NCI-H128 (cell line): ENCODE data around the gene HDC.

Source experiments
- DNase-seq: peaks from one replicate; lab custom pipeline; 2025; ENCODE audit not compliant: unreplicated experiment; lab: John Stamatoyannopoulos, UW

HDC gene

DNA sequence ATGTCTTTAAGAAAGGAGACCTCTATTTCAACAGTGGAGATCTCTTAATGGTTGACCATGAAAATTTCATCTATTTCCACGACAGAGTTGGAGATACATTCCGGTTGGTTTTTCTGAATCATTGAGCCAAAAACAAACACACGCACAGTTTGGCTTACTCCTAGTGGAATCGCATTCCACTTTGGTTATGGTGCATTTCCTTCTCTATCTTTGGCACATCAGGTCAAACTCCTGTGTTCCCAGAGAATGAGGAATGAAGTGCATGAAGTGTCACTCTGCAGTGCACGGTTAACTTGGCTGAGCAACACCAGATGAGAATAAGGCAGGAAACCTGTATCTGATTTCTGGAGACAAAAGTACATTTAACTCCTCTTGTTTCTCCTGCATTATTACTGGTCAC is 38.5 kb downstream of the HDC start:
- no peak for DNase-seq

DNA sequence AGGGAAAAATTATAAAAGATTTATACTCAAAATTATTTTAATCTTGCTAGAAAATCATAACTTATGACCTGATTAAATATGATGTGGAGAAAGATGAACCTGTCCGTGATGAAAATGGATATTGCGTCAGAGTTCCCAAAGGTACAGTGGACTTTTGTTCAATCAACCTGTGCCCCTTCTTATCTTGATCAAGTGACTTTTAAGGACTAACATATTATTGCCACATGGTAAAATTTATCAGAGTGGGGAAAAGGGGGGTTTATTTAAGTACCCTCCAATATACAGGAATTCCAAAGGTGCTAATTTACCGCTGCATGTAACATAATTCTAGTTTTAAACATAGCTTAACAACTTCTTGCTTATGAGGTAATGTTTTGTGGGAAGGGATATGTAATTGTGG is 39.6 kb downstream of the HDC start:
- no peak for DNase-seq

DNA sequence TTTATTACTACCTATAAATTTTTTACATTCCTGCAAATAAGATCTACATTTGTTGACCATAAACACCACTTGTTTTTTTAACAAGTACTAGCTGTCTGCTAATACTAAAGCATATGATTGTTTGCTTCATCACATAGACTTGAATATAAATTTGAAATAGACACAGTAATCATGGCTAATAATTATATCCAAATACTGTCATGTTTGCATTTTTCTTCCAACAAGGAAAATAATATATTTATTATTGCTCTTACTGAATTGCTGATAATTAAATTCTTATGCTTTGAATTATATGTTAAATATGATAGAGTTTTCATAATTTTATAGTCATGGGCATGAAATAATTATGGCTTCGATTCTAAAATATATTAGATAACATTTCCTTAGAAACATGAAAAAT is 40.5 kb downstream of the HDC start:
- DNase-seq: no peak

DNA sequence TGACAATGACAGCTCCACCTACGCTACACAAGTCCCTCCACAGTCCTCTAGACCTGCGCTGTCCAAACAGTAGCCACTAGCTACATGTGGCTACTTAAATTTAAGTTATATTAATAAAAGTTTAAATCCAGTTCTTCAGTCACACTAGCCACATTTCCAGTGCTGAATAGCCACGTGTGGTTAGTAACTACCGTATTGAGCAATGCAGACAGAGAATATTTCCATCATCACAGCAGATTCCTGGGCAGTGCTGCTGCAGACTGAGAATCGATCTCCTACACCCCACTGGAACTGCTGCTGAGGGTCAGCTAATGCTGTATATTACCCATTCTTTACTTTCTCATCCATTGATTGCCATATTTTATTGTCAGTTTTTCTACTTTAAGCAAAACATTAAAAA is 40.9 kb downstream of the HDC start:
- no peak for DNase-seq

DNA sequence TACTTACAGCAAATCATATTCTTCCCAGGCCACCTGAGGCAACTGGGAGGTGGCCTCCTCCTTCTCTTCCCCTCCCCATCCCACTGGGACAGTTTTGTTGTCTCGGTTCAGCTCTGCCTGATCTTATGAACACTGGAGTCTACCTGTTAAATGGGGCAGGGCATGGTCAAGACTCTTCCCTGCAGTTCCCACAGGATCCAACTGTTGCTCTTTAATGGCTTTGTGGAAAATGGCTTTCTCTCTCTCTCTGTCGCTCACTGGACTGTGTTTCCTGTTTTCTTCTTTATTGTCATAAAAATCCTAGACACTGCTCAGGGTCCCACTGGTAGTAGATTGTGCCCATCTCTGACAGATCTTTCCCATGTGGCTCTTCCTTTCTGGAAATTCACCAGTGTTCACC is 43.3 kb downstream of the HDC start:
- DNase-seq: no peak

GRCh38 chr15:50219820-50220219 is 45.7 kb downstream of the HDC start:
- no peak for DNase-seq

DNA sequence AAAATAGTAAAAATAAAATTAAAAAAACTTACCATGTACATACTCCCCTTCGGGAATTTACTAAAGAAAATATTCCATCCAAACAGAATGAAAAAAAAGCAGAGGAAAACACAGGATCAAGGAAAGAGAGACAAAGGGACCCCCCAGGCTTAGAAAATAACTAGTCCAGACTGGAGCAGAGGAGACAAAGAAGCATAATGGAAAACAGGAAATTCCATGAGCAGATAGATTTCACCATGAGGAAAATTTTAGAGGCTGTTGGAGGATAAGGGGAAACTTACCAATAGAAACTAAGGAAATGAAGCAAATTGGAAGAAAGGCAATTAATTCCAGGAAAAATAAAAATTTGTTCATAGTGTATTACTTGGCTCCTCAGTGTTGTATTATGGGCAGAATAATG is 46.8 kb downstream of the HDC start:
- no peak for DNase-seq

DNA sequence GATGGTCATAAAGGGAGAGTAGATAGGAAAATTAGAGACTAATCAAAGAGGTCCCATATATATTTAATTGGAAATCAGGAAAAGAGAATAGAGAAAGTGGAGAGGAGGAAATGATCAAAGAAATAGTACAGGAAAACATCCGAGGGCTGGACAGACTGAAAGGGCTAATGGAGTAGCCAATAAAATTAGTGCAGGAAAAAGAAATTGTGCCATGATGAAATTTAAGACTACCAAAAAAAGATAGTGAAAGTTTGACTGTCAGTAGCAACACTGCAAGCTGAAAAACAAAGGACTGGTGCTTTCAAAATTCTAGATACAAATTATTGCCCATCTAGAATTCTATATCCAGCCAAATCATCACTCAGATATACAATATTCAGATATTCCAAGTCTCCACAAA is 47.2 kb downstream of the HDC start:
- DNase-seq: no peak

DNA sequence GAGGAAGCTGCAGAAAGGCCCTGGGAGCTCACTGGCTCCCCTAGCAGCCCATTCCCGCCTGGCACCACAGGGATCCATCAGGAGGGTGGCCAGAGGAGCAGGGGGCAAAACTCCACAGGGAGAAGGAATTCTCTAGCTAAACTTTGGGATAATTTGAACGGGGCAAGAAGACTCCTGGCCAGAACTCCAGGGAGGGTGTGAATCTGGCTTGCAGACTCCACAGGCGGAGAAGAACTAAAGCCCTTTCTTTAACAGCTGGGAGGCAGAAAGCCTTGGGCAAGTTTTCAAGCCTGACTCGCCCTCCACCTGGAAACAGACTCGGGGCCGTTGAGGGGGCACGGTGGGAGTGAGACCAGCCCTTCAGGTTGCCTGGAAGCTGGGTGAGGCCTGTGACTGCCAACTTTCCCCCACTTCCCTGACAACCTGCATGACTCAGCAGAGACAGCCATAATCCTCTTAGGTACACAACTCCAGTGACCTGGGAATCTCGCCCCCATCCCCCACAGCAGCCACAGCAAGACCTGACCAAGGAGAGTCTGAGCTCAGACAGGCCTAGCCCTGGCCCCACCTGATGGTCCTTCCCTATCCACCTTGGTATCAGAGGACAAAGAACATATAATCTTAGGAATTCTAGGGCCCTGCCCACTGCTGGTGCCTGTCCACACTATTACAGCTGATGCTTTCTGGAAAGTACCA is 54.9 kb downstream of the HDC start:
- no peak for DNase-seq

DNA sequence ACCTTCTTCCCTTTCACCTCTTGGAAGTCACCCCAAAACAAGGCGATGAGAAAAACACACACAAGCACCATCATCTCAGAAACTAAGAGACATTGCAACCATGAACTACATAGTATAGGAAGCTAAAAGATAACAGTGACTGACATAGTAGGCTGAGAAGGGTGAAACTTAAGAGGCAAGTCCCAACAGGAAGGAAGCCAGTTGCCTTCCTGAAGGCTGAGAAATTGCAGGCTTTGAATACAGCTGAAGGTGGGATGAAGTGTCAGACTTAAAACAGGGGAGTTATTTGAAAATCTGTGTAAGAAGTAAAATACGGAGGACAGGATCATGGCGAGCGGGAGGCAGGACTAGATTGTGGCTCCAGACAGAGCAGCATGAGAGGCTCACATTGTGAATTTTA is 55.7 kb downstream of the HDC start:
- no peak for DNase-seq

DNA sequence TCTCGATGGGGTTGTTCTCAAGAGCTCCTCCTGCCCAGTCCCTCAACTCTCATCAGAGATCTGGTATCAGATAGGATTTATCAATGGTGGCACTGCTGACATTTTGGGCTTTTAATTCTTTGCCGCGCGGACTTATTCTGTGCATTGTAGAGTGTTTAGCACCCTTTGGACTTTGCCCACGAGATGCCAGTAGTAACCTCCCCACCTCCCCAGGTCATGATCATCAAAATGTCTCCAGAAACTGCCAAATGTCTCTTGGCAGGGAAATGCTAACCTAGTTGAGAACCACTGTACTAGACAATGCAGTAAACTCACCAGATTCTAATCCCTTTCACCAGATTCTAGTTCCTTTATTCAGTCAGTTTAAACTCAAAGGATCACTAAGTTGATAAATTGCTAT is 59.5 kb downstream of the HDC start:
- no peak for DNase-seq

DNA sequence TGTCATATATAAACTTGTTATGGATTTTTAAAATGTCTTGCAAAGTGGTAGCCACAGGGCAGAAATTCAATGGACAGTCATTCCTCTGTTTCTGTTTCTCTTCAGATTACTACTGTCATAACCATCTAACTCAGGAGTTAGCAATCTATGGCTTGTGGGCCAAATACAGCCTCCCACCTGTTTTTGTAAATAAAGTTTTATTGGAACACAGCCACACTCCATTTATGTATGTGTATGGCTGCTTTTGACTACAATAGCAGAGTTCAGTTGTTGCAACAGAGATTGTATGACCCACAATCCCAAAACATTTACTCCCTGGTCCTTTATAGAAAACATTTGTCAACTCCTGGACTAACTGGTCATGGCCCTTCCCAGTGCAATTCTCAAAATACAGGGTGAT is 63.5 kb downstream of the HDC start:
- DNase-seq: no peak

GRCh38 chr15:50192926-50193620 is 72.5 kb downstream of the HDC start:
- no peak for DNase-seq

DNA sequence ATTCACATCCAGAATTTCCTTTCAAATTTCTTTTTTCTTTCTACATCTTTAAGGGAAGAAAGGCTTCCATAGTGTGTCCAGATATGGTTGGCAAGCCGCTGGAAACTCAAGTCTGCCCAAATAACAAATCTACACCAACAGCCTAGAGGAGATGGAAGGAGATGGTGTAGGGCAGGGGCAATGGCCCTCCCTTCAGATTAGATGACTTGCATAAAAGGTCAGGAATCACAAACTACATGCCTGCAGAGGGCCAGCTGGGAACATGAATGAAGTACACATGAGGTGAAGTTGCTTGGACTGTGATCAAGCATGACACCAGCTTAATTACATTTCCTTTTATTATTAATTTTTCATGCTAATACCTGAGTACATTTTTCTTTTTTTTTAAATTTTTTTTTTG is 73.4 kb downstream of the HDC start:
- DNase-seq: no peak
